Lung (tissue), 12 donors: ENCODE results near the gene PRSS2. TPM values are rescaled to one million over a fixed set of nuclear protein-coding genes. Genes with fewer than 3 reads are reported as not detected.

Source experiments
- ATAC-seq: fragments of 200-7000 bp; cut with Tn5 transposase; one replicate; pipeline ENCODE4 v1.9.1; 2020; ENCODE audit warnings: moderate number of reproducible peaks; ENCODE audit not compliant: insufficient read depth, low FRiP score
- DNase-seq, 3 donors: peaks; one replicate each; pipeline ENCODE4 v3.0.0-alpha.2; 2013 to 2017
- H3K27ac ChIP-seq, 2 donors: one replicate each; pipeline ENCODE4 v1.5.1; 2013; ENCODE audit warnings: mild to moderate bottlenecking in 2 of 2, moderate library complexity in 2 of 2, control low read depth in 1 of 2, inconsistent platforms in 1 of 2, low read depth in 1 of 2, low read length in 1 of 2
- H3K27me3 ChIP-seq, 3 donors: one replicate each; pipeline ENCODE4 v1.5.1; 2013; ENCODE audit warnings: low read length in 2 of 3; ENCODE audit not compliant: control insufficient read depth in 3 of 3, insufficient read depth in 3 of 3
- H3K36me3 ChIP-seq, 4 donors: one replicate each; pipeline ENCODE4 v1.5.1; 2013; ENCODE audit warnings: low read length in 4 of 4, mild to moderate bottlenecking in 1 of 4, moderate library complexity in 1 of 4; ENCODE audit not compliant: control insufficient read depth in 4 of 4, insufficient read depth in 4 of 4
- H3K4me1 ChIP-seq, 5 donors: one replicate each; pipeline ENCODE4 v1.5.1; 2013; ENCODE audit warnings: low read length in 5 of 5, mild to moderate bottlenecking in 2 of 5, moderate library complexity in 1 of 5; ENCODE audit not compliant: control insufficient read depth in 5 of 5, insufficient read depth in 5 of 5
- H3K4me3 ChIP-seq: one replicate; pipeline ENCODE4 v1.5.1; 2013; ENCODE audit warnings: mild to moderate bottlenecking, control low read depth, moderate library complexity
- H3K9ac ChIP-seq, 2 donors: one replicate each; pipeline ENCODE4 v1.5.1; 2013; ENCODE audit warnings: low read length in 2 of 2, control low read depth in 1 of 2; ENCODE audit not compliant: insufficient read depth in 1 of 2
- H3K9me3 ChIP-seq, 4 donors: one replicate each; pipeline ENCODE4 v1.5.1; 2013; ENCODE audit warnings: low read length in 3 of 4, mild to moderate bottlenecking in 1 of 4, moderate library complexity in 1 of 4; ENCODE audit not compliant: control insufficient read depth in 4 of 4, insufficient read depth in 3 of 4
- CTCF ChIP-seq: IDR thresholded peaks from 2 replicates; pipeline ENCODE4 v1.5.1; 2012; ENCODE audit warnings: mild to moderate bottlenecking; ENCODE audit errors: control extremely low read depth, extremely low read depth
- WGBS, 2 donors: extraction: QIAGEN DNeasy Blood & Tissue Kit; methylation state at CpG; one replicate each; pipeline ENCODE4 v1.1.7; 2013; 5-methylcytosine and 5-hydroxymethylcytosine counted together
- polyA plus RNA-seq, 2 donors: library from polyadenylated mRNA; stranded (reverse); fragments of 200-250 nt; gene quantifications; one replicate each; pipeline ENCODE4 v1.2.1, GENCODE V29; 2013
- total RNA-seq, 2 donors: library from RNA; depleted of rRNA in 1 of 2; stranded (reverse); fragments of >200 nt in 1 of 2; gene quantifications; one replicate each; pipeline ENCODE4 v1.2.1, GENCODE V29; 2014 to 2021
- donor health status: control.
- donor health status: control.
- donor health status: Bipolar disorder and iron deficiency.
- donor health status: healthy.
- donor health status: DM: yes; HTN: yes; CAD: no.

PRSS2 gene
- total and polyA plus RNA-seq, 4 donors, result 0.35 to 47.9 (median 1.7) TPM; not detected in 1

GRCh38 chr7:142800699-142801260 lies 30.0 kb downstream of the PRSS2 start:
- 87 to 94% methylated on average over 7 of the region's 7 CpGs for WGBS, 2 donors
- H3K9me3 ChIP-seq, result peaks cover 0 to 1% (median 0%) of the 10 kb centered on the region in 4 donors
- ATAC-seq, result no peak
- H3K27me3 ChIP-seq, result peaks cover 0 to 56% (median 40%) of the 10 kb centered on the region in 3 donors
- no peak for TF ChIP-seq CTCF
- no peak overlapping the region for H3K4me3 ChIP-seq
- H3K36me3 ChIP-seq, result no peaks in the 10 kb centered on the region
- no peak overlapping the region for H3K27ac ChIP-seq
- peaks cover 0 to 16% (median 7%) of the 10 kb centered on the region in 5 donors for H3K4me1 ChIP-seq
- DNase-seq, result no peak
- no peak overlapping the region for H3K9ac ChIP-seq

- no peak overlapping the region for H3K27ac ChIP-seq
- WGBS, 2 donors, result 85 to 97% methylated on average over 8 of the region's 8 CpGs
- H3K4me1 ChIP-seq, result peaks cover 0 to 11% (median 7%) of the 10 kb centered on the region in 5 donors
- DNase-seq (no peak), ATAC-seq (no peak)
- no peaks in the 10 kb centered on the region for H3K36me3 ChIP-seq
- H3K4me3 ChIP-seq, result no peak overlapping the region
- H3K27me3 ChIP-seq, result peaks cover 0 to 52% (median 34%) of the 10 kb centered on the region in 3 donors
- TF ChIP-seq CTCF, result no peak
- H3K9me3 ChIP-seq, result peaks cover 0 to 1% (median 0%) of the 10 kb centered on the region in 4 donors
- no peak overlapping the region for H3K9ac ChIP-seq
These were observed 31.0 kb downstream of the PRSS2 start for GRCh38 chr7:142801601-142802295.

- Histone ChIP-seq H3K36me3 (no peaks in the 10 kb centered on the region), H3K4me1 (peaks cover 0 to 7% (median 5%) of the 10 kb centered on the region in 5 donors), H3K9me3 (peaks cover 0 to 1% (median 0%) of the 10 kb centered on the region in 4 donors), H3K27me3 (peaks cover 2 to 50% (median 34%) of the 10 kb centered on the region in 3 donors), H3K9ac (no peak overlapping the region), H3K4me3 (no peak overlapping the region), H3K27ac (no peak overlapping the region)
- TF ChIP-seq CTCF, result no peak
- 79 to 86% methylated on average over 3 of the region's 3 CpGs for WGBS, 2 donors
- no peak for DNase-seq
- ATAC-seq, result no peak
These were observed 31.5 kb downstream of the PRSS2 start for GRCh38 chr7:142802301-142802700.
